B cell (primary cell): ENCODE results near the gene NBEAL2.

Experiments used
- CTCF ChIP-seq: fragments of 200-600 bp; IDR thresholded peaks from one replicate; pipeline ENCODE4 v1.8.0; 2022; ENCODE audit warnings: antibody characterized with exemption, mild to moderate bottlenecking
- EZH2 ChIP-seq: IDR thresholded peaks from 2 replicates; pipeline ENCODE4 v1.6.1; 2012; ENCODE audit warnings: borderline replicate concordance, low read depth, mild to moderate bottlenecking, moderate library complexity, low read length; ENCODE audit not compliant: insufficient read depth, poor library complexity, severe bottlenecking

DNA sequence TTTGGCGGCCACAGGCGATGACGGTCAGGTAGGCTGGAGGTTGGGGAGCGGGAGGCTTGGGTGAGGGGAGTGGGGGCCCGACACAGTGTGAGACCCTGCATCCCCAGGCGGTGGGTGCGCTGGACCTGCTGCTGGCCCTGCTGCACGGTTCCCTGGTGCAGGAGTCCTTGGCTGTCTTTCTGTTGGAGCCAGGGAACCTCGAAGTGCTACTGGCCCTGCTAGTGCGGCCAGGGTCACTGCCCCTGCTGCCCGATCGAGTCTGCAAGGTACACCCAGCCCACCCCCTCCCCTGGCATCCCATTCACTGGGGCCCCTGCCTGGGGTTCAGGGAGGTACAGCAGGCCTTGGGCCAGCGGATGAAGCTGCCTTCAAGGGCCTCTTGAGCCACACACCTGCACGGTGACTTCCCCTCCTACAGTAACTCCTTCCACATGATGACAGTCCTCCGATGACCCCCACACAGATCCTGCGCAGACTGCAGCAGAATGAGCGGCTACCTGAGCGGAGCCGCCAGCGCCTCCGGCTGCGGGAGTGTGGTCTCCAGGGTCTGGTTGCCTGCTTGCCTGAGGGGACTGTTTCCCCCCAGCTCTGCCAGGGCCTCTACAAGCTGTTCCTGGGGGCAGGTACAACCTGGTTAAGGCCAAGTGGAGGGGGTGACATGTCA lies 19.5 kb downstream of the NBEAL2 start:
- TF ChIP-seq EZH2 = no peak
- TF ChIP-seq CTCF = no peak
